Astrocyte of the cerebellum (primary cell): ENCODE results near the gene ACSL4.

Experiments used
- DNase-seq: peaks from one replicate; pipeline ENCODE4 v3.0.0-alpha.2; 2011; ENCODE audit warnings: low read depth
- H3K4me3 ChIP-seq: 2 replicates; pipeline ENCODE4 v1.5.1; 2011; ENCODE audit warnings: mild to moderate bottlenecking, low read depth, low read length, moderate library complexity
- CTCF ChIP-seq: IDR thresholded peaks from 2 replicates; pipeline ENCODE4 v1.5.1; 2012; ENCODE audit warnings: low read length, low read depth, moderate library complexity, mild to moderate bottlenecking; ENCODE audit errors: missing control alignments
- in situ Hi-C: cut with HindIII; loops from 2 replicates; pipeline ENCODE4 v1.10.0; 2017; ENCODE audit warnings: low sequenced_read_pairs

The ACSL4 gene

GRCh38 chrX:109732807-109733612, at the start of gene ACSL4:
Gene ACSL4, minus strand, starts transcription at chrX:109733257. Its CDS starts 49,894 bp downstream, at chrX:109683363.
- peak within 1 kb of the TSS; percentile 80 for H3K4me3 ChIP-seq
- no peak for TF ChIP-seq CTCF
- DNase-seq = peak; percentile 39
- in situ Hi-C loops = no loop called here

- in situ Hi-C loops = no loop called here
- H3K4me3 ChIP-seq = no peak overlapping the region
- no peak for TF ChIP-seq CTCF
- no peak for DNase-seq
Measured at GRCh38 chrX:109777749-109778148, 44.7 kb upstream of the ACSL4 start.

GRCh38 chrX:109776986-109777385, 43.9 kb upstream of the ACSL4 start:
- no peak for DNase-seq
- no peak for TF ChIP-seq CTCF
- H3K4me3 ChIP-seq = no peak overlapping the region
- in situ Hi-C loops = no loop called here

- no peak for DNase-seq
- no peak overlapping the region for H3K4me3 ChIP-seq
- TF ChIP-seq CTCF = no peak
- in situ Hi-C loops = no loop called here
Measured at GRCh38 chrX:109776432-109776831, 43.4 kb upstream of the ACSL4 start.

GRCh38 chrX:109775386-109775785, 42.3 kb upstream of the ACSL4 start:
- DNase-seq = no peak
- no peak overlapping the region for H3K4me3 ChIP-seq
- TF ChIP-seq CTCF = no peak
- in situ Hi-C loops = no loop called here

- in situ Hi-C loops = no loop called here
- TF ChIP-seq CTCF = no peak
- no peak for DNase-seq
- H3K4me3 ChIP-seq = no peak overlapping the region
Measured at GRCh38 chrX:109774706-109775105, 41.6 kb upstream of the ACSL4 start.
